HG03457 (cell line): ENCODE measurements around the gene FAM163A.
"Not testable (repeated sequence)": the region's sequence is repeated elsewhere in the genome, so short reads cannot be mapped to it uniquely, and the experiment has no call there.

Source experiments
- ATAC-seq: cut with Tn5 transposase; IDR thresholded peaks from one replicate; pipeline ENCODE4 v1.9.1; 2021; ENCODE audit warnings: moderate number of reproducible peaks; ENCODE audit not compliant: unreplicated experiment

The FAM163A gene

GRCh38 chr1:179831852-179832699 lies 89.0 kb downstream of the FAM163A start:
- ATAC-seq = no peak

- ATAC-seq = not testable (repeated sequence)
Measured at GRCh38 chr1:179836686-179837445, 93.8 kb downstream of the FAM163A start.

GRCh38 chr1:179840107-179840506 lies 97.0 kb downstream of the FAM163A start:
- no peak for ATAC-seq

GRCh38 chr1:179848233-179848632 lies 105.1 kb downstream of the FAM163A start:
- no peak for ATAC-seq

GRCh38 chr1:179853102-179853501 lies 110.0 kb downstream of the FAM163A start:
- no peak for ATAC-seq

GRCh38 chr1:179855831-179856230 lies 112.7 kb downstream of the FAM163A start:
- not testable (repeated sequence) for ATAC-seq

- no peak for ATAC-seq
Measured at GRCh38 chr1:179856296-179856695, 113.2 kb downstream of the FAM163A start.

GRCh38 chr1:179857009-179857408 lies 113.9 kb downstream of the FAM163A start:
- ATAC-seq = no peak

GRCh38 chr1:179860652-179861051 lies 117.6 kb downstream of the FAM163A start:
- ATAC-seq = no peak

GRCh38 chr1:179865377-179865776 lies 122.3 kb downstream of the FAM163A start:
- ATAC-seq = no peak
